Muscle layer of duodenum (tissue), 2 donors: ENCODE measurements around the gene PID1.
"Not testable (repeated sequence)": the region's sequence is repeated elsewhere in the genome, so short reads cannot be mapped to it uniquely, and the experiment has no call there.

Source experiments
- H3K27ac ChIP-seq: one replicate; pipeline ENCODE4 v1.7.0; 2013; ENCODE audit warnings: mild to moderate bottlenecking, low read length
- H3K27me3 ChIP-seq: one replicate; pipeline ENCODE4 v1.7.0; 2013; ENCODE audit warnings: low read depth, mild to moderate bottlenecking, control low read depth, low read length
- H3K36me3 ChIP-seq, 2 donors: one replicate each; pipeline ENCODE4 v1.7.0; 2013; ENCODE audit warnings: low read length in 2 of 2, control low read depth in 1 of 2, mild to moderate bottlenecking in 1 of 2; ENCODE audit not compliant: insufficient read depth in 2 of 2, control insufficient read depth in 1 of 2
- H3K4me1 ChIP-seq, 2 donors: one replicate each; pipeline ENCODE4 v1.7.0; 2013; ENCODE audit warnings: low read length in 2 of 2, mild to moderate bottlenecking in 2 of 2, control low read depth in 1 of 2, moderate library complexity in 1 of 2; ENCODE audit not compliant: insufficient read depth in 2 of 2, control insufficient read depth in 1 of 2
- H3K4me3 ChIP-seq, 2 donors: one replicate each; pipeline ENCODE4 v1.7.0; 2013; ENCODE audit warnings: low read length in 2 of 2, low read depth in 1 of 2, mild to moderate bottlenecking in 1 of 2
- H3K9me3 ChIP-seq, 2 donors: one replicate each; pipeline ENCODE4 v1.7.0; 2013; ENCODE audit warnings: low read length in 2 of 2, control low read depth in 1 of 2, mild to moderate bottlenecking in 1 of 2; ENCODE audit not compliant: control insufficient read depth in 1 of 2
- donor health status: healthy.

PID1 gene

DNA sequence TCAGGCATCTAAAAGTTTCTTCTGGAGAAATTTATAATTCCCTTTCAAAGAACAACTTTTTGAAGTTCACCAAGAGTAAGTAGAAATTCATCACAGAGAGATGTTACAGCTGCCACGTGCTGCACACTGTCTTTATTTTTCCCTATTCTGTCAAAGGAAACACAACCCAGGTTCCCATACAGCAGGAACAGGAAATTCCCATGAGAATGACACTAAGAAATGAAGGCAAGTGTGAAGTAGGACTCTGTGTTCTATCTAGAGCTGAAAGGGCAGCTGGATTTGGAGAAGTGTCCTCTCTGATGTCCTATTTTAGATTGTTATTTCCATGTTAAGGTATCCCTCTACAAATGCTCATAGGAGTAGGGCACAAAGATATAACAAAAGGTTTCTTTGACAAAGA is 58.8 kb downstream of the PID1 start:
- Histone ChIP-seq H3K36me3 (no peaks in the 10 kb centered on the region), H3K4me1 (no peaks in the 10 kb centered on the region), H3K9me3 (peaks cover 0 to 4% of the 10 kb centered on the region in 2 donors), H3K4me3 (no peak overlapping the region), H3K27ac (no peak overlapping the region), H3K27me3 (no peaks in the 10 kb centered on the region)

DNA sequence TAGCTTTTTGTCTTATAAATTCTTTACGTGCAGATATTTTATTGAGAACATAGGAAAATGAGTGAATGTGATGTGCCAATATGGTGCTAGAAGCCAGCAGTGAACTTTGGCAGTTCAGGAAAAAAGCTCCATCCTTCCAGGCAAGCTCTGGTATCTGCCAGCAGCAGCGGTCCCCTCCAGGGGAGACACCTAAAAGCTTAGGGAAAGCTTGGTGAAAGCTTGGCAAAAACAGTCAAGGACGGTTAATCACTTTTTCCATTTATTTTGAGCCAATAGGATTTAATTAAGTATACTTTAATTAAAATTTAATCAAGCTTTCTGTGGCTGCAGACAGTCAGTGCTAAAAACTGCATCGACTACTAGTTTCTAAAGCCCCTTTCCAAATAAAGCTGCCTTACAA is 60.4 kb downstream of the PID1 start:
- Histone ChIP-seq H3K4me3 (no peak overlapping the region), H3K27ac (no peak overlapping the region), H3K4me1 (peaks cover 0 to 2% of the 10 kb centered on the region in 2 donors), H3K27me3 (no peaks in the 10 kb centered on the region), H3K36me3 (no peaks in the 10 kb centered on the region), H3K9me3 (peaks cover 0 to 4% of the 10 kb centered on the region in 2 donors)

DNA sequence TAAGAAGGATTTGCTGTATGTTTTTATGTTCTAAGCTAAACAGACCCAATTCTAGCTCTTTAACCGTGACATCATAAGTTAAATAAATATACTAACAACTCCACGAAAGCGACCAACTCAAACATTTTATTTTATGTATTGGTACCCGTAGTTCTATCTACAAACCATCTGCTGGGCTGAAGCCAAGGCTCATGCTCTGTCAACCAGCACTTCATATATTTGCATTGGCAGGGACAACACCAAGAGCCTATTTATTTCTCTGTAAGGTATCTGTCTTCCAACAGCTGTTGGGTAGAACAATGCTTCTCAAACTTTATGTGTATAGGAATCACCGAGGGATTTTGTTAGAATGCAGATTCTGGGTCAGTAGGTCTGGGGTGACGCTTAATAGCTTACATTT is 64.5 kb downstream of the PID1 start:
- Histone ChIP-seq H3K4me1 (peaks cover 0 to 7% of the 10 kb centered on the region in 2 donors), H3K27me3 (no peaks in the 10 kb centered on the region), H3K4me3 (no peak overlapping the region), H3K9me3 (peaks cover 0 to 4% of the 10 kb centered on the region in 2 donors), H3K27ac (no peak overlapping the region), H3K36me3 (no peaks in the 10 kb centered on the region)

DNA sequence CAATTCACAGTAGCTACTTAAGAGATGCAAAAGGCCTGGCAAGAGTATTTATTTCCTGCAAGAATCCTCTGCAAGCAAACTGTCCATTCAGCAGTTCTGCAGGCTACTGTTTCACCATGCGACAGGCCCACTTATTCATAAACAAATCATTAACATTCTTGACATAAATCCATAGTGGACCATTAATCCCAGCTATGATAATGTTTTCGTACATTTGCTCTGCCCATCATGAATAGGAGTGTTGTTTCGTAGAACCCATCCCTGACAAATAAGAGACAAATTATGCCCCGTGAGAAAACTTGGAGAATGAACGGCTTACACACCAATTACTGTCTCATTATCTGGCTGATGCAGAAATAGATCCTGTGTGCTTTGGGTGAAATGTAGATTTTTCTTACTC is 65.4 kb downstream of the PID1 start:
- peaks cover 0 to 7% of the 10 kb centered on the region in 2 donors for H3K4me1 ChIP-seq

DNA sequence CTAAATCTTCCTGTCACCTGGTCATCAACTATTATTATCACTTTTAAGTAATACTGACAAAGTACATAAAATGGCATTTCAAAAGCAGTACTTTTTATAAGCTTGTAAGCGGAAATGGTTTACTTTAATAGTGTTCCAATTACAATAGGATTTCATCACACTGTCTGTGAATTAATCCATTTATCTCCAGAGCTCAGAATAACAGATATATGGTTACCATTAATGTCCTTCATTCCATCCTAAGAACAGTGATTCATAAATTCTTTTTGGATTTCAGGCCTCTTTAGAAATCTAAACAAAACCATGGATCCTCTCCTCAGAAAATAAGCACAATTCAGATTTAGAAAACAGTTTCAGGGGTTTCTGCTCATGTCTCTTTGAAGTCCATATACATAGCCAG is 68.4 kb downstream of the PID1 start:
- Histone ChIP-seq H3K4me3 (no peak overlapping the region), H3K36me3 (no peaks in the 10 kb centered on the region)

More for the DNA sequence above, 65.4 kb downstream of the PID1 start:
- H3K27me3 ChIP-seq: no peaks in the 10 kb centered on the region
- no peak overlapping the region for H3K27ac ChIP-seq
- no peak overlapping the region for H3K4me3 ChIP-seq
- H3K36me3 ChIP-seq: no peaks in the 10 kb centered on the region
- peaks cover 0 to 4% of the 10 kb centered on the region in 2 donors for H3K9me3 ChIP-seq

DNA sequence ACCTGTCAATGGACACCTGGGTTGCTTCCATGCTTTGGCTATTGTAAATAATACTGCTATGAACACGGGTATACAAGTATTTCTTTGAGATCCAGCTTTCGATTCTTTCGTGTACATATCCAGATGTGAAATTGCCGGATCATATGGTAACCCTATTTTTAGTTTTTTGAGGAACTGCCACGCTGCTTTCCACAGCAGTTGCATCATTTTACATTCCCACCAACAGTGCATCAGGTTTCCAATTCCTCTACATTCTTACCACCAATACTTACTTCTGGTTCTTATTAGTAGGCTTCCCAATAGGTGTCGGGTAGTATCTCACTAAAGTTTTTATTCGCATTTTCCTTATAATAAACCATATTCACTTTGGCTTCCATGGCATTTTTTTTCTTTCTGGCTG is 69.6 kb downstream of the PID1 start:
- Histone ChIP-seq H3K4me1 (peaks cover 0 to 7% of the 10 kb centered on the region in 2 donors), H3K27ac (no peak overlapping the region), H3K4me3 (no peak overlapping the region), H3K36me3 (no peaks in the 10 kb centered on the region), H3K9me3 (no peaks in the 10 kb centered on the region), H3K27me3 (no peaks in the 10 kb centered on the region)

More for the DNA sequence above, 68.4 kb downstream of the PID1 start:
- peaks cover 0 to 7% of the 10 kb centered on the region in 2 donors for H3K4me1 ChIP-seq
- no peak overlapping the region for H3K27ac ChIP-seq
- no peaks in the 10 kb centered on the region for H3K27me3 ChIP-seq
- no peaks in the 10 kb centered on the region for H3K9me3 ChIP-seq

DNA sequence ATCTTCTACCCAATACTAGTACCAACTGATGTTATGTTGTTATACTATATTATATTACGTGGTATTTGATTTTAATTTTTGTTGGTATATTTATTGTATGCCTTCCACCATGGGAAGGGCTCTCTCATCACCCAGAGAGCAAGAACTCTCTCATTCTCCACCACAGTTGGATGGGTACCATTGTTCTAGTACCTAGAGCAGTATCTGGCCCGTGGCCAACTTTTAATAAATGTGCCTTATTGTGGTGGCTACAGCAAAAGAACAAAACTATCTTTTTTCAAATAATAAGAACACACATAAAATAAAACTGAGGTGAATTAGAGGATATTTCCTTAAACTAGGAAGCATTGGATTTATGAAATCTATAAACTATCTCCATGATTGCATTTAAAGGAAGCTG is 71.8 kb downstream of the PID1 start:
- Histone ChIP-seq H3K4me3 (no peak overlapping the region), H3K9me3 (no peaks in the 10 kb centered on the region), H3K36me3 (no peaks in the 10 kb centered on the region), H3K27me3 (no peaks in the 10 kb centered on the region), H3K4me1 (no peaks in the 10 kb centered on the region), H3K27ac (no peak overlapping the region)

DNA sequence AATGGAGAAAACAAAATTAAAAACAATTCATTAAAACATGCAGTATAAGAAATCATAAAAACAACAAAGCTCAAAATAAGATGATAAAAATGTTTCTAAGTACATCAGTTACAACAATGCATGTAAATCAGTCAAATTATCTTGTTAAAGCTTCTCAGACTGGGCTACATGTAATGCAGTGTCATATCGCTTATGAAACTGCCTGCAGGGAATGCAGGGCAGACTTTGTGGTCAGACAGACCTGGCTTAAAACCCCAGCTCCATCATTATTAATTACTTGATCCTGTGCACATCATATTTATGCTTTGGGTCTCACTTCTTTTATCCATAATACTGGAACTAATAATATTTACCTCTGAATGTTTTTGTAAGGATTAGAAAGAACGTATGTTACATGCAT is 74.6 kb downstream of the PID1 start:
- H3K4me1 ChIP-seq: no peaks in the 10 kb centered on the region
- H3K4me3 ChIP-seq: no peak overlapping the region
- H3K27ac ChIP-seq: no peak overlapping the region
- no peaks in the 10 kb centered on the region for H3K9me3 ChIP-seq
- H3K36me3 ChIP-seq: no peaks in the 10 kb centered on the region
- H3K27me3 ChIP-seq: no peaks in the 10 kb centered on the region

DNA sequence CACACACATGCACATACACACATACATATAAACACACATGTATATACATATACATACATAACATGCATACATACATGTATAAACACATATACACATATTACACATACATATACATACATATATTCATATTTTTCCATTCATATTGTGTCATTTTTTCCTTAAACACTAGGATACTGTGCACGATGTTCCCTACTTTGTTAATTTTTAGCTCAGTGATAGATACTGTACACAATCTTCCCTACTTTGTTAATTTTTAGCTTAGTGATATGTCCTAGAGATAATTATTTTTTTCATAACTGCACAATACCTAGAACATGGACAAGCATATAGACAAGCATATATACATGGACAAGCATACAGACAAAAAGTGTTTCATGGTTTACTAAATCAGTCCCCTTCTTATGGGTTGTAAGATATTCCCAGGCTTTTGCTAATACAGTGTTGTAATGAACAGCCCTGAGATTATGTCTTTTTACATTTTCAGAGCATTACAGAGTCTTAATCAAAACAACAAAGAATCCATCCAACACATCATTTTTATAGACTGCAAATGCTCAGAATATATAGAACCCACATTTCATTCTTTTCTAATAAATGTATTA is 75.6 kb downstream of the PID1 start:
- Histone ChIP-seq H3K36me3 (no peaks in the 10 kb centered on the region), H3K27ac (no peak overlapping the region), H3K27me3 (no peaks in the 10 kb centered on the region), H3K9me3 (no peaks in the 10 kb centered on the region), H3K4me3 (no peak overlapping the region), H3K4me1 (no peaks in the 10 kb centered on the region)

DNA sequence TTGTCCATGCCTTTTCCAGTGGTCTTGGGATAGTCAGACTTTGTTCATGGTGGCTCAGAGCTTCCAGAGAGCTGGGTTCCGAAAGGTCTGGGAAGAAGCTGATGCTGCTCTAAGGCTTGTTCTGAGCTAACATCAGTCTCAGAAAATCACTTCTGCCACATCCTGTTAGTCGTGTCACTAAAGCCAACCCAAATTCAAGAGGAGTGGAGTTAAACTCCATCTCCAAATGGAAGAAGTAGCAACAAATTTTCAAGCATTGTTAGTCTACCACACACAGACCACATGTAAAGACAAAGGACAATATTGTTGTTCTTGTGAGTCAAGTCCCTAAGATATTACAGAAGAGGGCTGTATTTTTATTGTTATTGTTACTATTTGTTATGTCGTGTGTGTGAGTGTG is 77.8 kb downstream of the PID1 start:
- Histone ChIP-seq H3K27me3 (no peaks in the 10 kb centered on the region), H3K9me3 (no peaks in the 10 kb centered on the region), H3K4me1 (no peaks in the 10 kb centered on the region), H3K4me3 (no peak overlapping the region), H3K36me3 (no peaks in the 10 kb centered on the region), H3K27ac (no peak overlapping the region)

DNA sequence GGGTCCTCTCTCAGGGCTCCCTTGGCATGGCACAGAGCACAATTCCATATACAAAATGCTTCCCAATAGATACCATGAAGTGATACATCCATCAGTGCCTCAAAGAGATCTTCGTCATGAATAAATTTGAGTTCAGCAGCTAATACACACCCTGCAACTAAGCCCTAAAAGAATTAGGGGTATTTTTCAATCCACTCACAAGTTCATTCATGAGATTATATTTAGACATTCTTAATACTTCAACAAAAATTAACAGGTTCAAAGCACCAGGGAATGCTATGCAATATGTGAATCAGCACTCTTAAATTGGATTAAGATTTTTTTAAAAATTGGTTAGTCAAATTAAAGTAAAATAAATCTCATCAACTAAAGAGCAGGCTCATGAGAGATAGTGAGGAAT is 79.7 kb downstream of the PID1 start:
- Histone ChIP-seq H3K4me3 (no peak overlapping the region), H3K9me3 (peaks cover 0 to 3% of the 10 kb centered on the region in 2 donors), H3K36me3 (no peaks in the 10 kb centered on the region), H3K27ac (no peak overlapping the region), H3K4me1 (no peaks in the 10 kb centered on the region), H3K27me3 (no peaks in the 10 kb centered on the region)

DNA sequence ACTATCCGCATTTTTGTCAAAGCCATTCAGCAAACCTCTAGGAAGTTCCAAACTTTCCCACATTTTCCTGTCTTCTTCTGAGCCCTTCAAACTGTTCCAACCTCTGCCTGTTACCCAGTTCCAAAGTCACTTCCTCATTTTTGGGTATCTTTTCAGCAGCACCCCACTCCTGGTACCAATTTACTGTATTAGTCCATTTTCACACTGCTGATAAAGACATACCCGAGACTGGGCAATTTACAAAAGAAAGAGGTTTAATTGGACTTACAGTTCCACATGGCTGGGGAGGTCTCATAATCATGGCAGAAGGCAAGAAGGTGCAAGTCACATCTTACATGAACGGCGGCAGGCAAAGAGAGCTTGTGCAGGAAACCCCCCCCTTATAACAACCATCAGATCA is 84.0 kb downstream of the PID1 start:
- H3K4me1 ChIP-seq, H3K36me3 ChIP-seq: not testable (repeated sequence)

More for the DNA sequence above, 84.0 kb downstream of the PID1 start:
- H3K4me3 ChIP-seq, H3K27ac ChIP-seq, H3K9me3 ChIP-seq, H3K27me3 ChIP-seq: not testable (repeated sequence)
